Epithelial cell of esophagus (primary cell): ENCODE data around the gene ZNF516.

Experiments
- DNase-seq: peaks from one replicate; pipeline ENCODE4 v3.0.0; 2010; ENCODE audit warnings: low read depth
- H3K4me3 ChIP-seq: 2 replicates; pipeline ENCODE4 v1.5.1; 2011; ENCODE audit warnings: mild to moderate bottlenecking, low read length, control low read depth
- TF ChIP-seq, protein P1 (sequence below): IDR thresholded peaks from 2 replicates; pipeline ENCODE4 v1.5.1; 2011; ENCODE audit warnings: low read depth, mild to moderate bottlenecking, low read length, control low read depth, inconsistent platforms; ENCODE audit not compliant: insufficient read depth; ENCODE audit errors: missing control alignments

The ZNF516 gene

DNA sequence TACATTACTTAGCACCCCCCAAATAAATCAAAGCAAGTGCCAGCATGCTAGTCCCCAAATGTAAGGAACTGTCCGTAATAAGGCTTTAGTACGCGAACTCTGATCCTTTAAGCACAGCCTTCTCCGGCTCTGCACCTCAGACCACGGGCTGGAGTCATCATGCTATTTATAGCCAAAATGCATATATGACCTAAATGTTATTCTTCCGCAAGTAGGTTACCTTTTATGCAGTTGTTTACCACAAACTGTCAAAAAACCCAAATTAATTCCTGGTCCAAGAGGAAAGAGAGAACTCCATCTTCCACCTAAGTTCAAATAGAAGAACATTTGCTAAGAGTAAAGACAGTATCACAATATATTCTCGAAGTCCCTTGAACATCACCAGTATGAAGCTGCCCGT is 42.7 kb downstream of the ZNF516 start:
- no peak overlapping the region for H3K4me3 ChIP-seq
- peak; percentile 49 for DNase-seq
- TF ChIP-seq, protein P1, sequence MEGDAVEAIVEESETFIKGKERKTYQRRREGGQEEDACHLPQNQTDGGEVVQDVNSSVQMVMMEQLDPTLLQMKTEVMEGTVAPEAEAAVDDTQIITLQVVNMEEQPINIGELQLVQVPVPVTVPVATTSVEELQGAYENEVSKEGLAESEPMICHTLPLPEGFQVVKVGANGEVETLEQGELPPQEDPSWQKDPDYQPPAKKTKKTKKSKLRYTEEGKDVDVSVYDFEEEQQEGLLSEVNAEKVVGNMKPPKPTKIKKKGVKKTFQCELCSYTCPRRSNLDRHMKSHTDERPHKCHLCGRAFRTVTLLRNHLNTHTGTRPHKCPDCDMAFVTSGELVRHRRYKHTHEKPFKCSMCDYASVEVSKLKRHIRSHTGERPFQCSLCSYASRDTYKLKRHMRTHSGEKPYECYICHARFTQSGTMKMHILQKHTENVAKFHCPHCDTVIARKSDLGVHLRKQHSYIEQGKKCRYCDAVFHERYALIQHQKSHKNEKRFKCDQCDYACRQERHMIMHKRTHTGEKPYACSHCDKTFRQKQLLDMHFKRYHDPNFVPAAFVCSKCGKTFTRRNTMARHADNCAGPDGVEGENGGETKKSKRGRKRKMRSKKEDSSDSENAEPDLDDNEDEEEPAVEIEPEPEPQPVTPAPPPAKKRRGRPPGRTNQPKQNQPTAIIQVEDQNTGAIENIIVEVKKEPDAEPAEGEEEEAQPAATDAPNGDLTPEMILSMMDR, result no peak

DNA sequence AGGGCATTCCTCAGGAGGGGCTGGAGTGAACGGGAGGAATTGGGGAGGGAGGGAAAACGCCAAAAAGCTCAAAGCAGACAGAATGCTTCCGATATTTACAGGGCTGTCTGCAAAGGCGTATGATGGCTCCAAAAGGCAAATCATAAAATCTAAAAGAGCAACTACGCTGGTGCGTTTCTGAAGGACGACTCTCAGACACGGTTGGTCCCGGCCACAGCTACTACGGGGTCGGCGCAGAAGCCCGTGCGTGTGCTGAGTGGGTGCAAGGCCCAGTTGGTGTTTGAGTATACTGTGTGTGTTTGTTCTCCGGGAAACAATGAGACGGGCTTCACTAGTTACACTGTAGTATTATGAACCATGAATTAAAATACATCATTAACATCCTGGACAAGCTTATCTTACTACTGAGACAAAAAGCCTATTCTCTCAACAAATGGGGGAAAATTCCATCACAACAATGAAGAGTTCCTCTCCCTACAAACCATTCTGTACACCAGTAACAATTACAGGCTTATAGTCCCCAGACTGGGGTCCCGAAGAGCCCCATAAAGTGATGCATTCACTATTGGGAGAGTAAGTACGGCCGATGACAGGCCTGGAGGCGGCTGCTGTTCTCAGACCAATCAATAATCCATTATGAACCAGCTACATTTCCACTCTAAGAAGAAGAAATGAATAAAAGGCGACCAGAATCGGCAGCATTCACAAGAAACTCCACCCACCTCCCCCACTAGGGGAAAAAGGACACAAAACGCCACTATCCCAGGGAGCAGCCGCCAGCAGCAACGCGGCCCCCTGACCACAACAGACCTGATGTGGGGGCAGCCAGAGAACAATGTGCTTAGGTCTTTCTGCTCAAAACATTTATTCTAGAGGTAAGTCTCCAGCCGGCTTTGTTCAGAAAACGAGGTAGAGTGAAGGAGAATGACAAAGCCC is 43.4 kb downstream of the ZNF516 start:
- TF ChIP-seq, protein P1, result no peak
- peak overlapping the region; percentile 50 for H3K4me3 ChIP-seq
- DNase-seq, result no peak

DNA sequence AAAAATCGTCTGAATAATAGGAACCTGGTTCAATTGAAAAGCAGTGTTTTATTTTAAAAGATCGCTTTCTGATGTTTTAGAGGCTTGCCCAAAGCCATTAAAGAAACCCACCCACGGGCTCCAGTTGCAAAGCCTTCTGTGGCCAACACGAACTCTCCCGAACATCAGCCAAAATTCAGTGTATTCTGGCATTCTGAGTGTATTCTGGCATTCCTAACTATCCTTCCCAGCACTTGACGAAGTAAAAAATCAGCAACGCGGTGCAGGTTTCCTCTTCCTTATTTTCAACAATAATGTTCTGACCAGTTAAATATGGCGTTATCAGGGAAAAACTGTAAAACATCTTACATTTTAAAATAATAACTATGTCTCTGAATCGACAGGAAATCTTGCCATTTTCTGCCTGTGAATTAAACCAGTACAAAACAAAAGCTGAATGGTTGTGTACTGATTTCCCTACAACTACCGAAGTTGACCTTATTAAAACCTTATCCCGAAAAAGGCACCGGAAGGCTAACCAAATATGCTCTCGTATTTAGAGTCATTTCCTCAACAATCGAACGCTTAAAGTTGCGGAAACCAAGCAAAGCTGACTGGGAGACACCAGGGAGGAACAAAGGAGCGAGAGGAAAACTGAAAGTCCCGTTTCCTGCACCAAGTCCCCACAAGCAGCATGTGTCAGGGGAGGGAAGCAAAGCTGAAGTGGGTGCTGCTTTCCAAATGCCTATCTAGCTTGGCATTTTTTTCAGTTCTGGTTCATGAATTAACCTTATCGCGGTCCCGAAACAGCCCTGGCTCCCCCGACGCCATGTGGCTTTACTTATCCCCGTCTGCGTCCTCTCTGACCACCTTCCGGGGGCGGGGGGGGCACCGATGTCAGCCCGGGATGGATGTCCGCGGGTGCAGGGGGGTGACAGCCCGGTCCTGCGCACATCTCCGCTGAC is 44.3 kb downstream of the ZNF516 start:
- TF ChIP-seq, protein P1, result no peak
- DNase-seq, result peak; percentile 53

DNA sequence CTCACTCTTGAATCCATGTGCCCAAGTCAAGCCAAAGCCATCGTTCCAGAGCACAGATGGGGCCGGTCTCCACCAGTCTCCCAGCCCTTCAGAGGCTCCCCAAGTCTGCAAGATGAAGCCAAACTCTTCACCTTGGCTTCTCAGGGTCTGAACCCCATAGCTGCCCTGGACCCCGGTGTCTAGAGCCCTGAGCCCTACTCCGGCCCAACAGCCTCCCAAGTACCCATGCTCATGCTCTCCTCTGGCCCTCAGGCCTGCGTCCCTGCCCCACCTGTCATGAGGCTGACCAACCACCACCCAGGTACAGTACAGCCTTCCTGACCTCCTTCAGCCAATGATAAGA is 46.0 kb downstream of the ZNF516 start:
- TF ChIP-seq, protein P1, result no peak

More for the DNA sequence above, 44.3 kb downstream of the ZNF516 start:
- H3K4me3 ChIP-seq, result peak overlapping the region; percentile 50

DNA sequence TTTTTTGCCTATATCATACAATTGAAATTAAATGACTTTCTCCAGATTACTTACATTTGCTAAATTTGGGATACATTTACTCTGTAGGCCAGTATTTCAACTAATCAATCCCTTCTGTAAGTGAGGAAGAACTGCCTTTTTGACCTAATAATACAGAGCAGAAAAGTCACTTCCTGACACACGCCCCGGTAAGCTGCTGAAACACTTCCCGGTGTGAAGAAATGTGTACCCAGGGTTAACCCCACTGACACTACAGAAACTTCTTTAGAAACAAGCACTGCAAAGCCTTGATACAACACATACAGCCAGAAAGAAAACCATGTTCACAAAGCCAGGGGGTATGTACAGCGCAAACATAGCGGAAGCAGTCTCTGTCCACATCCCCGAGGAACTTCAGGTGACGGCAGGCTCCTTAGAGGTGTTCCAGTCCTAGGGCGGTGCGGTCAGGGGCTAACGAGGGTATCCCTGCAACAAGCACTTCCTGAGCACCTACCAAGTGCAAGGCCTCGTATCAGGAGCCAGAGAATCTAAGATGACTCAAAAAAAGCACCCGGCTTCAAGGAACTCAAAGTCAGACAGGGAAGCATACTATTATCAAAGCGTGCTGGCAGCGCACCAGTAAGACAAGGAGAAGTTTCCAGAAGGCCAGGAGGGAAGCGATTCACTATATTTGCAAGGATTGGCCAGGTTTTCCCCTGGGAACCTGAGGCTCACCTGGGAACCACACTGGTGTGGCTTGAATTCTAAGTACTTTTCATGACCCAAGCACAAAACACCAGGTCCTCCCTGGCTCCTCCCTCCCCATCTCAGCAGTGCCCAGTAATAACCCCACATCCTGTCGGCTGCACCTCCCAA is 46.6 kb downstream of the ZNF516 start:
- DNase-seq, result peak; percentile 29
- no peak overlapping the region for H3K4me3 ChIP-seq

More for the DNA sequence above, 46.0 kb downstream of the ZNF516 start:
- no peak overlapping the region for H3K4me3 ChIP-seq
- no peak for DNase-seq

DNA sequence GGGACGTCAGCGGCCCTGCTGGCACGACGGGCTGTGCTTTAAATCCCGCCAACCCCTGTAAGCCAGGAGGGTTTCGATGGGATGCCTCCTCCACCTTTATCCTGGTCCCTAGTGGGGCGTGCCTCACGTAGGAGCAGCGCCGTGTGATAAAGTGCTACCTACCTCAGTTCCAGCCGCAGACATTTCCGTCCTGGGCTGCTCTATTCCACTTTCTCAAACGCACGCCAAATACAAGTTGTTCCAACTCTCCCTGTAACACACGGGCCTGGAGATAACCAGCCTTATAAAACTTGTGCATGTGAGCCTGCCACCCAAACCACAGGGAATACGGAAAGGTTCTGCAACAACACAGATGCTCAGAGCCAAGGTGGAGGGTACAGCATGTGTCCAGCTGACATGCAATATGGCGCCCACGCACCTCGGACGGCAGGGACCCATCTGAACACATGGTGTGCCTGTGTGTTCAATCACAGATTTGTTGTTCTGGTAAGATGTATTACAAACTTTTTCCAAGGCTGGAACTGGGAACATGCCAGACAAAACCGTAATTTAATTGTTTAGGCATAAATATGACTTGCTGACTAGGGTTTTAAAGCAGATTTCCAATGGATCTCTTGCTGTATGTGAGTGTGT is 47.7 kb downstream of the ZNF516 start:
- H3K4me3 ChIP-seq, result no peak overlapping the region
- DNase-seq, result no peak
- TF ChIP-seq, protein P1, result no peak

More for the DNA sequence above, 46.6 kb downstream of the ZNF516 start:
- TF ChIP-seq, protein P1, result no peak
